Stimulated activated naive CD8-positive, alpha-beta T cell treated with anti-CD3 and anti-CD28 coated beads, Interleukin-15, amount 100 ng/mL, for 72 hours (primary cell): ENCODE results near the gene ATAD3C.
A peak's percentile ranks its signal among the peaks of the same experiment; 100 is the strongest.
"Not testable (repeated sequence)": the region's sequence is repeated elsewhere in the genome, so short reads cannot be mapped to it uniquely, and the experiment has no call there.

Experiments used
- ATAC-seq: fragments of 150-1000 bp; cut with Tn5 transposase; 2 replicates; pipeline ENCODE4 v1.10.0; 2021; ENCODE audit warnings: mild to moderate bottlenecking, moderate library complexity
- DNase-seq, 2 donors: peaks; one replicate each; pipeline ENCODE4 v3.0.0; 2021 to 2022
- H3K27ac Mint-ChIP-seq, 2 donors: one replicate each; pipeline ENCODE4 v1.8.0; 2022; ENCODE audit warnings: mild to moderate bottlenecking in 2 of 2, mixed read lengths in 2 of 2, moderate library complexity in 2 of 2
- H3K27me3 Mint-ChIP-seq: one replicate; pipeline ENCODE4 v1.8.0; 2022; ENCODE audit warnings: mixed read lengths
- H3K4me1 Mint-ChIP-seq: one replicate; pipeline ENCODE4 v1.8.0; 2022; ENCODE audit warnings: mild to moderate bottlenecking, mixed read lengths
- H3K4me3 Mint-ChIP-seq, 2 donors: one replicate each; pipeline ENCODE4 v1.8.0; 2022; ENCODE audit warnings: mild to moderate bottlenecking in 2 of 2, mixed read lengths in 2 of 2, moderate library complexity in 1 of 2
- H3K9me3 Mint-ChIP-seq, 2 donors: one replicate each; pipeline ENCODE4 v1.8.0; 2022; ENCODE audit warnings: mixed read lengths in 2 of 2

The ATAD3C gene

DNA sequence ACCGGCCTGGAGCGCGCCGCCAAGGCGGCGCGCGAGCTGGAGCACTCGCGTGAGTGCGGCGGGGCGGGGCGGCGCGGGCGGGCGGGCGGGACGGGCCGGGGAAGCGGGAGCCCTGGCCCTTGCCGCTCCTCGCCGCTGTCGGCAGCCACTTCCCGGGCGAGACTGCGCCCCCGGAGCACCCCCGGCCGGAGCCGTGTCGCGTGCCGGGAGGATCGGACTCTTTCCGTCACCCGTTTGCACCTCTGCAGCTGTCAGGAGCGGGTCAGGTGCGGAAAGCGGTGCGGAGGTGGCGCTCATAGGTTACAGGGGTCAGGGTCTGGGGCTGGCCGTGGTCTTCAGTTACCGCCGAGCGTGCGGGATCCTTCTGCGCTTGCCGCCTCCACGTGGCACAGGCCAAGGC lies 62.9 kb downstream of the ATAD3C start:
- DNase-seq (peak; percentile 24 to 31), ATAC-seq (peak; percentile 8)
- H3K4me3 Mint-ChIP-seq = peak overlapping the region; percentile 54 to 73
- H3K9me3 Mint-ChIP-seq, H3K27me3 Mint-ChIP-seq, H3K27ac Mint-ChIP-seq: not testable (repeated sequence)
- peaks cover 16% of the 10 kb centered on the region for H3K4me1 Mint-ChIP-seq

DNA sequence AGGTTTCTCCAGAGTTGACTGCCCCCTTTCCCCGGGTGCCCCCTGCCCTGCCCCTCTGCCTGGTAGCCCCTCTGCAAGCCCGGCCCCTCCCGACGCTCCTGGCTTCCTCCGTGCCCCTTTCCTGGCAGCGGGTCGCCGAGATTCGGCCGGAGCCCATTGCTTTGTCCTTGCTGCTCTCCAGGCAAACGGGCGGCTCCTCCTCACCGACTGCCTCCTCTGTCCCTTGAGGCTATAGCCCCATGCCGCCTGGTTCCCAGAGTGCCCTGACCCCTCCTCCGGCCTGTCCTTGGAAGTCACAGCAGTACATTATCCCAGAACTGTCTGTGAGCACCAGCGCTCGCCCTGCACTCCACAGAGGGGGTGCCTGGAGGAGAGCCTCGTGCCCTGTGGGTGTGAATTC lies 64.2 kb downstream of the ATAD3C start:
- ATAC-seq, DNase-seq, H3K9me3 Mint-ChIP-seq, H3K27me3 Mint-ChIP-seq: not testable (repeated sequence)
- H3K27ac Mint-ChIP-seq = peak overlapping the region in 1 of 2 donors; percentile 49
- H3K4me3 Mint-ChIP-seq = peak overlapping the region; percentile 75 to 79
- peaks cover 16% of the 10 kb centered on the region for H3K4me1 Mint-ChIP-seq

- DNase-seq, H3K27me3 Mint-ChIP-seq, ATAC-seq, H3K9me3 Mint-ChIP-seq: not testable (repeated sequence)
- Mint-ChIP-seq H3K27ac (peak overlapping the region in 1 of 2 donors; percentile 34), H3K4me3 (peak overlapping the region in 1 of 2 donors; percentile 8), H3K4me1 (peaks cover 16% of the 10 kb centered on the region)
Observed at GRCh38 chr1:1514376-1514775, 64.9 kb downstream of the ATAD3C start.

- not testable (repeated sequence) for H3K4me3 Mint-ChIP-seq, H3K9me3 Mint-ChIP-seq, H3K4me1 Mint-ChIP-seq
Observed at GRCh38 chr1:1516923-1517322, 67.4 kb downstream of the ATAD3C start.

DNA sequence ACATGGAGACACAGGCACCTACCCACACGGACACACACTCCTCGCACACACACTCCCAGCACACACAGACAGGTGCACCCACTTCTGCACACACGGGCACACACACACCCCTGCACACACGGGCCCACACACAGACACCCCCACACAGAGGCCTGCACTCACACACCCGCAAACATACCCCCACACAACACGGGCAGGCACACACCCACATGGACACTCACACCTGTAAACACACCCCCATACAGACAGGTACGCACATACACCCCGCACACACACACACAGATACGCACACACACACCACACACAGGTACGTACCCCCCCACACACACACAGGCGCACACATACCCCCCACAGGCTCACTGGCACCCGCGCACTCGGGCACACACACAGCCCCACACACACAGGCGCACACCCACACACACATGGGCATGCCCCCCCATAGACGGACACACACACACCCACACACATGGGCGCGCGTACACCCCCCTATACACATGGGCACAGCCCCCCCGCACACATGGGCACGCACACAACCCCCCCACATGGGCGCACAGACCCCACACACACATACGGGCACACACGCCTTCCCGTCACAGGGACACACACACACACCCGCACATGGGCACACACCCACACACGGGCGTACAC lies 68.6 kb downstream of the ATAD3C start:
- Mint-ChIP-seq H3K27ac (no peak overlapping the region), H3K4me3 (no peak overlapping the region), H3K9me3 (no peaks in the 10 kb centered on the region), H3K4me1 (peaks cover 7% of the 10 kb centered on the region), H3K27me3 (no peaks in the 10 kb centered on the region)
- no peak for DNase-seq
- peak; percentile 57 for ATAC-seq

More at GRCh38 chr1:1516923-1517322, 67.4 kb downstream of the ATAD3C start:
- not testable (repeated sequence) for DNase-seq, ATAC-seq, H3K27ac Mint-ChIP-seq, H3K27me3 Mint-ChIP-seq

DNA sequence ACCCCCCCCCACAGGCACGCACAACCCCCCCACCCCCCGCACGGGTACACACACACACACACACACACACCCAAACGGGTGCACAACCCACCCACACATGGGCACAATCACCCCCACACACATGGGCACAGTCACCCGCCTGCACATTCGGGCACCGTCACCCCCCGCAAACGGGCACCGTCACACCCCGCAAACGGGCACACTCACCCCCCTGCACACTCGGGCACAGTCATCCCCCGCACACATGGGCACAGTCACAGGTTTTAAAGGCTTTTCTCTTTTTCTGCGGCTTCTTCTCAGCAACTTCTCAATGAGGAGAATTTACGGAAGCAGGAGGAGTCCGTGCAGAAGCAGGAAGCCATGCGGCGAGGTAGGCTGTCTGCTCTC lies 69.1 kb downstream of the ATAD3C start:
- not testable (repeated sequence) for H3K4me1 Mint-ChIP-seq, H3K4me3 Mint-ChIP-seq, H3K27me3 Mint-ChIP-seq, H3K9me3 Mint-ChIP-seq, DNase-seq, H3K27ac Mint-ChIP-seq
- peak; percentile 18 for ATAC-seq
